ENCODE data around the gene KIAA1217. TPM values are rescaled to one million over a fixed set of nuclear protein-coding genes. Genes with fewer than 3 reads are reported as not detected.

KIAA1217 gene
- total and polyA plus RNA-seq, 9 donors: 18.8 to 39.7 (median 21.8) TPM

DNA sequence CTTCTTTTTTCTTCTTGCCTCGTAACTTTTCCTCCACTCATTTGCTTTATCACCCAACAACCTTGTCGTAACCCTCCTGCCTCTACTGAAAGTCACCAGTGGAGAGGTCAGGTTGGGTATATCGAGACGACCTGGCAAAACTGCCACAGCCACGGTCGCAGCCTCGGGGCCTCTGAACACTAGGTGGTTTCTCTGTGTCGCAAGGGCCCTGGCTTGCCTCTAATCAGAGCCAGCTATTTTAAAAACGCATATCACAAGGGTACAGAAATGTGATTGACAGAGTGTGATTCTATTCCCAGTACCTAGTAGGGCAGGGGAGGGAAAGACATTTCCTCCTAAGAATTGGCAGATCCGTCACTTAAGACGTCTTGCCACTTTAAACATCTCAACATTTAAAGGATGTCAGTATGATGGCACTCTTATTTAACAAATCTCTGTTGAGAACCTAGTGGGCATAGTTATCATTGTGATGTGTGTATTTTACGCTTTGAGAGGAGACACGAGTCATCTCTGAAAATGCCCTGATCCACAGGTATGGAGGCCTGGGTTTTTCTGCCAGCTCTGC is 317.2 kb downstream of the KIAA1217 start:
- Histone ChIP-seq H3K4me1 (ENCODE audit: control insufficient read depth, insufficient read depth, low read length) (no peaks in the 10 kb centered on the region), H3K9me3 (replicated peaks; ENCODE audit: control insufficient read depth, low read depth, low read length) (no peaks in the 10 kb centered on the region), H3K36me3 (ENCODE audit: control insufficient read depth, insufficient read depth, low read length) (peaks cover 31% of the 10 kb centered on the region), H3K27me3 (ENCODE audit: control insufficient read depth, insufficient read depth, low read length) (no peaks in the 10 kb centered on the region), H3K27ac (ENCODE audit: low read length) (no peak overlapping the region), H3K4me3 (ENCODE audit: low read length) (no peak overlapping the region)
- WGBS (ENCODE audit: insufficient coverage): 100% methylated on average over 7 of the region's 13 CpGs
- DNase-seq: no peak

- Histone ChIP-seq H3K9me3 (replicated peaks; ENCODE audit: control insufficient read depth, low read depth, low read length) (no peaks in the 10 kb centered on the region), H3K4me1 (ENCODE audit: control insufficient read depth, insufficient read depth, low read length) (no peaks in the 10 kb centered on the region), H3K4me3 (ENCODE audit: low read length) (no peak overlapping the region), H3K27ac (ENCODE audit: low read length) (no peak overlapping the region), H3K36me3 (ENCODE audit: control insufficient read depth, insufficient read depth, low read length) (peaks cover 43% of the 10 kb centered on the region), H3K27me3 (ENCODE audit: control insufficient read depth, insufficient read depth, low read length) (no peaks in the 10 kb centered on the region)
- WGBS (ENCODE audit: insufficient coverage): 80% methylated on average over 2 of the region's 6 CpGs
- no peak for DNase-seq
Measured at GRCh38 chr10:24528946-24529345, 320.0 kb downstream of the KIAA1217 start.

DNA sequence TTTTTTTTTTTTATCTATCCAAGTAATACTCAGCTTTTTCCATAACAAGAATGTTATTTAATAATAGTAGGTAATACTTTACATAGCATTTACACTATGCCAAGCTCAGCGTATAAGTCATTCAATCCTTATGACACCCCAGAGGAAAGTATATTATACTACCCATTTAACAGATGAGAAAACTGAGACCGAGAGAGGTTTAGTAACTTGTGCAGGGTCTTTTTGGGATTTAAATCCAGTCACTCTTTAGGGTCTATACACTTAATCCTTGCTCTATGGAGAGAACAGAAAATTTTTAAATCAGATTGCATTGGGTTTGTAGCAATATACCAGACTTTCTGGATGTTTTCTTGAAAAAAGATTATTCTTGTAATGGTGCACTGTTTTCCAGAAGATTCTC is 322.5 kb downstream of the KIAA1217 start:
- no peaks in the 10 kb centered on the region for H3K4me1 ChIP-seq (ENCODE audit: control insufficient read depth, insufficient read depth, low read length)
- no peak overlapping the region for H3K27ac ChIP-seq (ENCODE audit: low read length)
- no peak for DNase-seq
- no peak overlapping the region for H3K4me3 ChIP-seq (ENCODE audit: low read length)
- H3K9me3 ChIP-seq (replicated peaks; ENCODE audit: control insufficient read depth, low read depth, low read length): no peaks in the 10 kb centered on the region
- H3K27me3 ChIP-seq (ENCODE audit: control insufficient read depth, insufficient read depth, low read length): no peaks in the 10 kb centered on the region
- peaks cover 41% of the 10 kb centered on the region for H3K36me3 ChIP-seq (ENCODE audit: control insufficient read depth, insufficient read depth, low read length)
- WGBS (ENCODE audit: insufficient coverage): no CpG with 5 or more reads among the region's 2 CpGs

DNA sequence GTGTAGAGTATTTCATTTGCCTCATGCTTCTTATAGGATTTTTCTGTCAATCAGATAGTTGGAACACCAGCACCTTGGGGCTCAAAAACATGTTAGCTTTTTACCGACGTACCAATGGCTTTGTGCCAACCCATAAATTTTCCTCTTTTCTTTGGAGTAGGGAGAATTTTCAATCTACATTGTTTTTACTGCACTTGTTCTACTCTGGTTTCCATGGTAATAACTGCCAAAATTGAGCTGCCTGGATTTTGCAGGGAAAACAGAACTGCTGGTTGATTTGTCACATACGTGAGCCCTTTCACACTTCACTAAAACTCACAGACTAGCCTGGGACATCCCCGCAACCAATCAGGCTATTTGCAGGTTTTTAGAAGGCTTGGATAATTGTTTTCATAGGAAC is 325.0 kb downstream of the KIAA1217 start:
- Histone ChIP-seq H3K9me3 (replicated peaks; ENCODE audit: control insufficient read depth, low read depth, low read length) (no peaks in the 10 kb centered on the region), H3K27ac (ENCODE audit: low read length) (no peak overlapping the region), H3K4me1 (ENCODE audit: control insufficient read depth, insufficient read depth, low read length) (no peaks in the 10 kb centered on the region), H3K36me3 (ENCODE audit: control insufficient read depth, insufficient read depth, low read length) (peaks cover 51% of the 10 kb centered on the region), H3K27me3 (ENCODE audit: control insufficient read depth, insufficient read depth, low read length) (no peaks in the 10 kb centered on the region), H3K4me3 (ENCODE audit: low read length) (no peak overlapping the region)
- DNase-seq: no peak
- no CpG with 5 or more reads among the region's 4 CpGs for WGBS (ENCODE audit: insufficient coverage)

GRCh38 chr10:24536636-24537035 is 327.7 kb downstream of the KIAA1217 start:
- Histone ChIP-seq H3K9me3 (replicated peaks; ENCODE audit: control insufficient read depth, low read depth, low read length) (no peaks in the 10 kb centered on the region), H3K36me3 (ENCODE audit: control insufficient read depth, insufficient read depth, low read length) (peaks cover 52% of the 10 kb centered on the region), H3K27ac (ENCODE audit: low read length) (no peak overlapping the region), H3K4me3 (ENCODE audit: low read length) (no peak overlapping the region), H3K4me1 (ENCODE audit: control insufficient read depth, insufficient read depth, low read length) (no peaks in the 10 kb centered on the region), H3K27me3 (ENCODE audit: control insufficient read depth, insufficient read depth, low read length) (no peaks in the 10 kb centered on the region)
- no peak for DNase-seq
- 91% methylated on average over 7 of the region's 11 CpGs for whole genome bisulfite sequencing (ENCODE audit: insufficient coverage)

DNA sequence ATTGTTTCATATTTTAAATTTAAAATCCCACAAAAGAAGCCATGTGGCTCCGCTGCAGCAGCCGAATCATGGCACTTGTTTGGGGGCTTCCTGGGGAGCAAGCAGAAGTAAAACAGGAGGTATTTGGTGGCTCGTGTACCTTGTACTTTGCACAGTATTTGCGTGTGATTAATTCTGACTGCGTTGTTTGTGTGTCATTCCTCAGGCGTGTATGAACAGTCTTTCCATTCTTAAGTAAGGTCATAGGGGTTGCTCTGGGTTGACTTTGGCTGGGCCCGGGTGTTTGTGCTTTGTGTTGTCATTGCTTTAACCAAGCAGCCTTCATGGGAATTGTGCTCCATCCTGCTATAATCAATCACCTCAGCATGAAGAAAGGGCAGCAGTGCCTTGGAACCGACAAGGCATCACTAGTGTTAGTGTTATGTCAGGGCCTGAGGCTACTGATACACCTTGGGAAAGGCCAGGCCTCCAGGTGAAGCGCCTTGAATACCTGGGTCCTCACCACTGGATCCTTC is 332.4 kb downstream of the KIAA1217 start:
- Histone ChIP-seq H3K4me1 (ENCODE audit: control insufficient read depth, insufficient read depth, low read length) (no peaks in the 10 kb centered on the region), H3K27me3 (ENCODE audit: control insufficient read depth, insufficient read depth, low read length) (no peaks in the 10 kb centered on the region), H3K27ac (ENCODE audit: low read length) (no peak overlapping the region), H3K36me3 (ENCODE audit: control insufficient read depth, insufficient read depth, low read length) (peaks cover 56% of the 10 kb centered on the region), H3K4me3 (ENCODE audit: low read length) (no peak overlapping the region), H3K9me3 (replicated peaks; ENCODE audit: control insufficient read depth, low read depth, low read length) (no peaks in the 10 kb centered on the region)
- 93% methylated on average over 4 of the region's 9 CpGs for WGBS (ENCODE audit: insufficient coverage)
- no peak for DNase-seq

DNA sequence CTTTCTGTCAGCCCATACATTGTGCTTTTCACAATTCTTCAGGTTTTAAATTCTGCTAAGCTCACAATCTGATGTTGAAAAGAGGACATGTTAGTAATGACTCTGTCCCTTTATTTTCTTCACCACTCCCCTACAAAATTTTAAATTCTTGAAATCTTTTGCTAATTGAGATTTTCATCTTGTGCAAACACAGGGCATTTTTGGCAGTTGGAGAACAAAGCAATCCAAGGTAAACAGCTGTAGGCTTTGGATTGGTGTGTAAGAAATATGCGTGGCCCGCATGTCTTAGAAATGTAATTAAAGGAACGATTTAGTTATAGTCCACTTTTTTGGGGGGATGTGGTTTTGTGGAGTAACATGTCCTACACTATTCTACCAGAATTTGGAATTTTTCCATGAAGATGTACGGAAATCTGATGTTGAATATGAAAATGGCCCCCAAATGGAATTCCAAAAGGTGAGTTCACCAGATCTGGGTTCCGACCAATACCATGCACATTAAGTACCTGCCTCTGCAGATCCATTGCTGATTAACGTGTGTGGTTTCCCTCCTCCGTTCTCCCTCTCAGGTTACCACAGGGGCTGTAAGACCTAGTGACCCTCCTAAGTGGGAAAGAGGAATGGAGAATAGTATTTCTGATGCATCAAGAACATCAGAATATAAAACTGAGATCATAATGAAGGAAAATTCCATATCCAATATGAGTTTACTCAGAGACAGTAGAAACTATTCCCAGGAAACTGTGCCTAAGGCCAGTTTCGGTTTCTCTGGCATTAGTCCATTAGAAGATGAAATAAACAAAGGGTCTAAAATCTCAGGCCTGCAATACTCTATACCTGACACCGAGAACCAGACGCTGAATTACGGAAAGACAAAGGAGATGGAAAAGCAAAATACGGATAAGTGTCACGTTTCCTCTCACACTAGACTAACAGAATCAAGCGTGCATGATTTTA is 333.7 kb downstream of the KIAA1217 start:
- no peak overlapping the region for H3K27ac ChIP-seq (ENCODE audit: low read length)
- 90% methylated on average over 2 of the region's 14 CpGs for whole genome bisulfite sequencing (ENCODE audit: insufficient coverage)
- H3K4me1 ChIP-seq (ENCODE audit: control insufficient read depth, insufficient read depth, low read length): no peaks in the 10 kb centered on the region
- peaks cover 50% of the 10 kb centered on the region for H3K36me3 ChIP-seq (ENCODE audit: control insufficient read depth, insufficient read depth, low read length)
- H3K9me3 ChIP-seq (replicated peaks; ENCODE audit: control insufficient read depth, low read depth, low read length): no peaks in the 10 kb centered on the region
- no peaks in the 10 kb centered on the region for H3K27me3 ChIP-seq (ENCODE audit: control insufficient read depth, insufficient read depth, low read length)
- no peak overlapping the region for H3K4me3 ChIP-seq (ENCODE audit: low read length)
- no peak for DNase-seq

GRCh38 chr10:24544776-24545175 is 335.8 kb downstream of the KIAA1217 start:
- 88% methylated on average over 6 of the region's 10 CpGs for WGBS (ENCODE audit: insufficient coverage)
- no peak overlapping the region for H3K27ac ChIP-seq (ENCODE audit: low read length)
- H3K36me3 ChIP-seq (ENCODE audit: control insufficient read depth, insufficient read depth, low read length): peaks cover 43% of the 10 kb centered on the region
- no peaks in the 10 kb centered on the region for H3K4me1 ChIP-seq (ENCODE audit: control insufficient read depth, insufficient read depth, low read length)
- H3K4me3 ChIP-seq (ENCODE audit: low read length): no peak overlapping the region
- no peaks in the 10 kb centered on the region for H3K27me3 ChIP-seq (ENCODE audit: control insufficient read depth, insufficient read depth, low read length)
- DNase-seq: no peak
- H3K9me3 ChIP-seq (replicated peaks; ENCODE audit: control insufficient read depth, low read depth, low read length): no peaks in the 10 kb centered on the region

DNA sequence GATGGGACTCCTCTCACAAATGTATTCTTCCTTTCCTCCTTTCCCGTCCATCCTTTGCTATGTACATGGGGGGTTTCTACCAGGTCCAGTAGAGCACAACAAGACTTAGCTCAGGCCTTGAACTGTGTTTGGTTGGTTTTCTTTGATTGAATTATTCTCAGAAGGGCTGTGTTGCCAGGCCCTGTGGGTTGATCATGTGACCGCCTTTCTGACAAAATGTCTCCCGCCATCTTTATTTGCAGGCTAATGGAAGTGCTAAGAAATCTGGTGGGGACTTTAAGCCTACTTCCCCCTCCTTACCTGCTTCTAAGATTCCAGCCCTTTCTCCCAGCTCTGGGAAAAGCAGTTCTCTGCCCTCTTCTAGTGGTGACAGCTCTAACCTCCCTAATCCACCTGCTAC is 336.6 kb downstream of the KIAA1217 start:
- no peak for DNase-seq
- Histone ChIP-seq H3K36me3 (ENCODE audit: control insufficient read depth, insufficient read depth, low read length) (peaks cover 40% of the 10 kb centered on the region), H3K9me3 (replicated peaks; ENCODE audit: control insufficient read depth, low read depth, low read length) (no peaks in the 10 kb centered on the region), H3K4me3 (ENCODE audit: low read length) (no peak overlapping the region), H3K27me3 (ENCODE audit: control insufficient read depth, insufficient read depth, low read length) (no peaks in the 10 kb centered on the region), H3K27ac (ENCODE audit: low read length) (no peak overlapping the region), H3K4me1 (ENCODE audit: control insufficient read depth, insufficient read depth, low read length) (no peaks in the 10 kb centered on the region)
- 100% methylated on average over 1 of the region's 3 CpGs for WGBS (ENCODE audit: insufficient coverage)

- 92% methylated on average over 9 of the region's 10 CpGs for WGBS (ENCODE audit: insufficient coverage)
- DNase-seq: no peak
- H3K4me3 ChIP-seq (ENCODE audit: low read length): no peak overlapping the region
- no peak overlapping the region for H3K27ac ChIP-seq (ENCODE audit: low read length)
- no peaks in the 10 kb centered on the region for H3K9me3 ChIP-seq (replicated peaks; ENCODE audit: control insufficient read depth, low read depth, low read length)
- peaks cover 2% of the 10 kb centered on the region for H3K4me1 ChIP-seq (ENCODE audit: control insufficient read depth, insufficient read depth, low read length)
- no peaks in the 10 kb centered on the region for H3K27me3 ChIP-seq (ENCODE audit: control insufficient read depth, insufficient read depth, low read length)
- H3K36me3 ChIP-seq (ENCODE audit: control insufficient read depth, insufficient read depth, low read length): peaks cover 4% of the 10 kb centered on the region
Measured at GRCh38 chr10:24550680-24551079, 341.7 kb downstream of the KIAA1217 start.
